IPS-18c (cell line): Measurements from ENCODE around the gene GSTM1.

Experiments
- H3K4me3 ChIP-seq: 2 replicates; pipeline ENCODE4 v1.7.0; 2013; ENCODE audit warnings: low read depth, mild to moderate bottlenecking, low read length, moderate library complexity; ENCODE audit not compliant: insufficient read depth
- H3K9me3 ChIP-seq: one replicate; pipeline ENCODE4 v1.6.1; 2013; ENCODE audit warnings: mild to moderate bottlenecking, low read length, moderate library complexity; ENCODE audit not compliant: control insufficient read depth, insufficient read depth

GSTM1 gene

GRCh38 chr1:109687641-109688499 is at the start of gene GSTM1:
Gene GSTM1 (plus strand): TSS chr1:109687817. CDS start chr1:109687874, 57 bp downstream.
- no peaks in the 10 kb centered on the region for H3K9me3 ChIP-seq
- H3K4me3 ChIP-seq, result peak within 1 kb of the TSS; percentile 41; the same call in 1 of the 2 replicates

- H3K9me3 ChIP-seq, result no peaks in the 10 kb centered on the region
- H3K4me3 ChIP-seq, result no peak overlapping the region
Observed at GRCh38 chr1:109639063-109639840, 48.4 kb upstream of the GSTM1 start.

- H3K4me3 ChIP-seq, result no peak overlapping the region
Observed at GRCh38 chr1:109639841-109640184, 47.8 kb upstream of the GSTM1 start.

GRCh38 chr1:109640285-109640865 is 47.2 kb upstream of the GSTM1 start:
- Histone ChIP-seq H3K9me3 (no peaks in the 10 kb centered on the region), H3K4me3 (no peak overlapping the region)

More at GRCh38 chr1:109639841-109640184, 47.8 kb upstream of the GSTM1 start:
- no peaks in the 10 kb centered on the region for H3K9me3 ChIP-seq

GRCh38 chr1:109641078-109641740 is 46.4 kb upstream of the GSTM1 start:
- Histone ChIP-seq H3K9me3 (no peaks in the 10 kb centered on the region), H3K4me3 (no peak overlapping the region)

- no peaks in the 10 kb centered on the region for H3K9me3 ChIP-seq
- no peak overlapping the region for H3K4me3 ChIP-seq
Observed at GRCh38 chr1:109641861-109642260, 45.8 kb upstream of the GSTM1 start.

- no peak overlapping the region for H3K4me3 ChIP-seq
- H3K9me3 ChIP-seq, result no peaks in the 10 kb centered on the region
Observed at GRCh38 chr1:109642626-109643025, 45.0 kb upstream of the GSTM1 start.

- H3K9me3 ChIP-seq, result no peaks in the 10 kb centered on the region
Observed at GRCh38 chr1:109643385-109644230, 44.0 kb upstream of the GSTM1 start.

GRCh38 chr1:109644670-109645069 is 42.9 kb upstream of the GSTM1 start:
- Histone ChIP-seq H3K9me3 (no peaks in the 10 kb centered on the region), H3K4me3 (no peak overlapping the region)

More at GRCh38 chr1:109643385-109644230, 44.0 kb upstream of the GSTM1 start:
- H3K4me3 ChIP-seq, result no peak overlapping the region

- Histone ChIP-seq H3K9me3 (no peaks in the 10 kb centered on the region), H3K4me3 (no peak overlapping the region)
Observed at GRCh38 chr1:109649491-109649914, 38.1 kb upstream of the GSTM1 start.

GRCh38 chr1:109650609-109651008 is 37.0 kb upstream of the GSTM1 start:
- no peaks in the 10 kb centered on the region for H3K9me3 ChIP-seq
- no peak overlapping the region for H3K4me3 ChIP-seq

GRCh38 chr1:109652402-109652801 is 35.2 kb upstream of the GSTM1 start:
- no peaks in the 10 kb centered on the region for H3K9me3 ChIP-seq
- no peak overlapping the region for H3K4me3 ChIP-seq

GRCh38 chr1:109653306-109653705 is 34.3 kb upstream of the GSTM1 start:
- no peak overlapping the region for H3K4me3 ChIP-seq
- H3K9me3 ChIP-seq, result no peaks in the 10 kb centered on the region

- H3K4me3 ChIP-seq, result no peak overlapping the region
- H3K9me3 ChIP-seq, result no peaks in the 10 kb centered on the region
Observed at GRCh38 chr1:109654519-109654918, 33.1 kb upstream of the GSTM1 start.

GRCh38 chr1:109655615-109656519 is 31.8 kb upstream of the GSTM1 start, which contains the start of gene GSTM4:
Gene GSTM4 (plus strand): TSS chr1:109656099. CDS start chr1:109656390, 291 bp downstream.
- Histone ChIP-seq H3K9me3 (no peaks in the 10 kb centered on the region), H3K4me3 (peak within 1 kb of the TSS; percentile 91)
